Activated CD4-positive, CD25-positive, alpha-beta regulatory T cell treated with anti-CD3 and anti-CD28 coated beads, Interleukin-2, amount 50 U/mL, for 24 hours (primary cell): ENCODE results near the gene GAREM1.
"Not testable (repeated sequence)": the region's sequence is repeated elsewhere in the genome, so short reads cannot be mapped to it uniquely, and the experiment has no call there.

Experiments used
- ATAC-seq, 2 donors: fragments of 150-1000 bp; cut with Tn5 transposase; one replicate each; pipeline ENCODE4 v1.10.0; 2021; ENCODE audit warnings: mild to moderate bottlenecking in 1 of 2, moderate library complexity in 1 of 2

Gene GAREM1

DNA sequence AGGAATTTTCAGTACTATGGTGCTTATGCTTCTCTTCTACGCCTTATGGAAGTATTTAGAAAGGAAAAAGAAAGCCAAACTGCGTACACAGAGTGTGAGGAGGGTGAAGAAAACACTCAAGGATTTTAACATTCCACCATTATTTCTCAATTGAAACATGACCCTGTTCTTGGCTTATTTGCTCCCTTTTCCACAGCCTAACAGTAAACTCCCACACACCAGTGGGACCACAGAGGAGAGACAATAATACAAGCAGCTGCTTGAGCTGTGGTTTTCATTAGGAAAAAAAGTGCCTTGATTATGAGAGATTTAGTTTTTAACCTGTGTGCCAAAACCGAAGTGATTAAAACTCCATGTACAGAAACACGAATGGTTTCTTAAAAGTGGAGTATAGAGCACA, 146.5 kb downstream of the GAREM1 start:
- ATAC-seq: no peak

DNA sequence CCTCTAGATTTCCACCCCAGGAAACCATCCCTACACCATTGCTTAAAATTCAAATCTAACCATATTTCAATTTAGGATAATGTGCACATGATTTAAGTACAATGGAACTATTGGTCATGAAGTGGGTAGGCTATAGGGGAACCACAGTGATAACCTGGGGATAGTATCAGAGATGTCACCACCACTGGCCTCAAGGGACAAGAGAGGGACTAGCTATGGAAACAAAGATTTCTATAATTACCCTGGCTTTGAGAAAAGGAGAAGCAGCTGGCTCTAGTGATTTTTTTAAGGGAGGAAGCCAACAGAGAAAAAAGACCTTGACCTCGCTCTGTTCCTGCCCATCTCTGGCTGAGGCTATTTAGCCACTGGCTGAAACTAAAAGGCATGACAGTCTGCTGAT, 148.9 kb downstream of the GAREM1 start:
- no peak for ATAC-seq

DNA sequence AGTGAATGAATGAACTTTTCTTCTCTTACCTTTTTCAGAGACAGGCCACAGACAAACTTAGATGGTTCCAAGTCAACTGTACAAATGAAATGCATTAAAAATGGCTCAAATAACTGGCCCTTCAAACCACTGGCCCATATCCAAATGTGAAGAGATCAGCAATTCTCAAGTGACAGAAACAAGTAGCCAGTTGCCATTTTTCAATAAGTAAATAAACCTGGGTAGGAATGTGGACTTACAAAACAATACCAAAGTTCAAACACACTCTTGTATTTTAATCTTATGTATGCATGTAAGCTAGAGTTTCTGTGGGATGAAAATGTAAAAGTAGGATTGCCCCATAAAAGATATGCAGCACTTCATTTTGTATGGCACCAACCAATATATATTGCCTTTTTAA, 151.6 kb downstream of the GAREM1 start:
- no peak for ATAC-seq

DNA sequence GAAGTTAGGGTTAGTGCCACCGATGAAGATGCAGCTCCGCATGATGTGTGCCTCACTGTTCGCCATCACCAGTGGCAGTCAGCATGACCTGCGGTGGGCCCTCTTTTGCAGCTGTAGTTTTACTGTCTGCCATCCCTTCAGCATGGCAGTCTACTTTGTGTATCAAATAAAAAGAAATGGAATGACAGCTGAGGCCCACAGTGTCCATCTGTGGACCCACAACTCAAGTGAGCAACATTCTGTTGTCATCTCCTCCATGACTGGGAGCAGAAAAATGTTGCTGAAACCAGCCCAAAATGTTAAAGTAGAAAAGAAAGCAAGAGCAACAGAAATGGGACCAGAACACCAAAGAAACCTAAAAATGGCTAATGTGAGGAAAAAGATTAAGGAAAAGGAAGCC, 152.1 kb downstream of the GAREM1 start:
- ATAC-seq: no peak

DNA sequence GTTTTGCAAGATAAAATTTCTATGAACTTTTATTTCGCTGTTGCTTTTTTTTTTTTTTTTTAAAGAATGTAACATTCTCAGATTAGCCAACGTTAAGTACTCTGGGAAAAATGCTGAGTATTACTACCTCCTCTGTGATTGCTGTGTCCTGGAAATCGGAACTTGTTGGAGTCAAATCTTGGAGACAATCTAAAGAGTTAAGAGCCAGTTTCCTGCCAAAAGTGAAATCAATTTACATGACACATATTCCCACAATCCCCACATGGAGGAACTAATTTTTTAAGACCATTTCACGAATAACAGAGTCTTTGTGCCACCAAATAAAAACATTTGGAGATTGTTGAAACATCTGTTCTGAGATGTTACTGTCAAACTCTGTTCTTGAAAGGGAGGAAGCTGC, 153.0 kb downstream of the GAREM1 start:
- no peak for ATAC-seq

DNA sequence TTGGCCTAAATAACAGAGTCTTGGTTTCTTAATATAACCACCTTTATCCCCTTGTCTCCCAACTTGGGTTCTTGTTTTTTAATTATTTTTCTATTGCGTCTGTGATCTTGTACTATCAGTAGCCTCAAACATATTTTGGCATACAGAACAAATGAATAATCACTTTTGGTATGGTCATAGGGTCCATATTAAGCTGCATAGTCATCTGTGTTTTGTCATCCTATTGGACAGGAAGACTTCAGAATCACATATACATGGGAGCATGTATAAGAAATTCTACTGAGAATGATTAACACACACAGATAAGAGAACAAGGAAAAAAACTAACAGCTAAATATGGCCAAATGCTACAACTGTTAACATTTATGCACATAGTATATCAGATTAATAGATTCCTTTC, 154.8 kb downstream of the GAREM1 start:
- ATAC-seq: no peak

DNA sequence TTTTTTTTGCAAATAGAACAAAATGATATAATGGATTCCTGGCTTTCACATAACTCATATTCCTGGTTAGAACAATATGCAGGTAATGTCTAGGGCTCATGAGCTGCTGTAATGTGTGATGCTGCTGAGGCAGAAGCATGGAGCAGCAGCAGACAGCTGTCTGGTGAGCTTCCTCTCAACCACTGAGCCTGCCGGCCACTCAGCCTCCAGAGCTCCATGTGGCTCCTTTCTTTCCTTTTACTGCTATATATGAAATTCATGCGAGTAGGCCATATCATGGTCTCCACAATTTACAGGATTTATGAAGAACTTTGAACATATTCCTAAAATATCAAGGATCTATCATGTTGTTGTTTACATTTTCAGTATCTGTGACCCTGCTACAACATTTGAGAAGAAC, 159.9 kb downstream of the GAREM1 start:
- ATAC-seq: no peak

DNA sequence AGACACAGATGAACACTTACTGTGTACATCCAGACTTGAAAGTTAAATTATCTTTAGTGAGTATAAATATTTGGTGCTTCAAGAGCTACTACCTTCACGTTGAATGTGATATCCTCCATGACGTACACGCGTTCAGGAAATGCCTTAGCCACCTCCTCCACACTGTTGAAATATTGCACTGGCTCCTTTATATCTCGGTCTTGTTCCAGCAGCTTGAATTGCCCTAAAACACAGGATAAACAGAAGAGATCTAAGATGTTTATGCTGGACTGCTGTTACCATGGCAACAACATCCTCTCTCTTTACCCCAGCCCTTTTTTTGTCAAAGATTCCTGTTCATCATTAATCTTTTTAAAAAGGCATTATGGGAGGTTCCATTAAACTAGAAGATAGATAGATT, 160.6 kb downstream of the GAREM1 start:
- no peak for ATAC-seq

DNA sequence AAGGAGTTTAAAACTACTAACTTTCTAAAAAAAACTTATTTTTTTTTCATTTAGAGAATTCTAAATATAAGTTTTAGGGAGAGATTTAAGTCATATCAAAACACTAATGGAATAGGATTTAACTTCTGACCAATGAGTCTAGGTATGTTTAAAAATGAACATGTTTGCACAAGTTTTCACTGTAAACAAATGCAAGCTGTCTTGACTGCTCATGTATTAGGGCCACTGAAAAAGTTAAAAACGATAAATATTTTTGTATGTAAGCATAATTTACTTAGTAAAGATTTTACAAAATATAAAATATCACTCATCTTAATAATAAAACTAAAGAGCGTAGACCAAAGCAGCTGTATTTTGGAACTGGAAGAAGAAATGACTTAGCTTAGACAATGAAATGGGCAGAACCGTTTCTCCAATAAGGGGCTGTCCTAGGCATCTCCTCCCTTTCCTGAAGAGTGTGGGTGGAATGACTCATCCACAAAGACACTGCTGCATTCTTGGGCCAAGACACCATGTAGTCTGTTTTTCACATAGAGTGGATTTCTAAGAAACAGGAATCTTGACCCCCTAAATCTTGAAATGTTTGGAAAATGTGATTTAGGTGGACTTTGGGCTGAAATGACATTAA, 162.1 kb downstream of the GAREM1 start:
- ATAC-seq: no peak

DNA sequence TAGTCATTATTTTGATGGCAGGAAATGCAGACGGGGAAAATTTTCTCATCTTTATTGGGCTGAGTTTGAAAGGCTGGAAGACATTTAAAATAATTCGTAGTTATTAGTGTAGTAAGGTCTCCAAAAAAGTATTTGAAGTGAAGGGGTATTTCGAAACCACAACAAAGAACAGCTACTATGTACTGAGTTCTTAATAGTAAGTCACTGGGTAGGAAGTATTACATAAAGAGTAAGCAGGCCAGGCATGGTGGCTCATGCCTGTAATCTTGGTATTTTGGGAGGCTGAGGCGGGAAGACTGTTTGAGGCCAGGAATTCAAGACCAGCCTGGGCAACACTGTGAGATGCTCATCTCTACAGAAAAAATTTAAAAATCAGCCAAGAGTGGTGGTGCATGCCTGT, 167.3 kb downstream of the GAREM1 start:
- no peak for ATAC-seq

DNA sequence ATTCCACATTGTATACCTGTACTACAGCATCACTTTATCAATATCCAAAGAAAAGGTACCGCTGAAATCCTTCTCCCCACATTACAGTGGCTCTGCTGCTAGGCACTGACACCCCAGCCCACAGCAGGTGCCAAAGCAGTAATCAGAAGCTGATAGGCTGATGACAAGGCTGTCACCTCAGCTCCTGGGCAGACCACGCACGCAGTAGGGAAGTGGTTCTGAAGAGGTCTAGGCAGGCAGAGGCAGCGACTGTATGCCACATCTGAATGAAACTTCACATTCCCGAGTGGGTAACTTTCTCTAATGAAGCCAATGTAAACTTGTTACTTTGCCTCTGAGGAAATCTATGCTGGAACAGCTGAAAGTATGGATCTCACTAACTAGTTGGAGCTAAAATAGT, 167.9 kb downstream of the GAREM1 start:
- no peak for ATAC-seq

DNA sequence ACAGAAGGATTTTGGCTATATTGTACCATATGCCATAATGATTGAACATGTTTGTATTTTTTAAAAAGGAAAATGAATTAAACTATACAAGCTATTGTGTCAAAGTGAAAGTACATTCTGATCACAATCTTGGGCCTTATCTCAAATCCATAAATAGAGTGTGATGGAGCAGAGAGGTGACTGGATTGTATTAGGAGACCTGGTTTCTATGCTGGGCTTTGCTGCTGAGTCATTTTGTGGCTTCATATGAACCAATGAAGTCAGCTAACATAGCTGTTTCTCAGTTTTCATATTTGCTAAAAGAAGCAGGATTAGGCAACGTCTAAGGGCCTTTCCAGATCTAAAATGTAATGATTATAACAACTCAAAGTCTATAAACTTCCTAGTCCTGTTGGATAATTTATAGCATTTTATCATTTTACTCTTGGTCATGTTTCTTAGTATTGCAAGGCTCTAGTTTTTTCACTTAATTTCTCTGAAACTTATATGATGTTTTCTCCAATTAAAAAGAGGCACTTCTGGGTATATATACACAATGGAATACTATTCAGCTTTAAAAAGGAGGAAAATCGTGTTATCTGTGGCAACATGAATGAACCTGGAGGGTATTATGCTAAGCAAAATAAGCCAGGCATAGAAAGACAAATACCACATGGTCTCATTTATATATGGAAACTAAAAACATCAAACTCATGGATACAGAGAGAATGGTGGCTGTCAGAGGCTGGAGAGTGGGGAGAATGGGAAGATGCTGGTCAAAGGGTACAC, 168.5 kb downstream of the GAREM1 start:
- no peak for ATAC-seq

DNA sequence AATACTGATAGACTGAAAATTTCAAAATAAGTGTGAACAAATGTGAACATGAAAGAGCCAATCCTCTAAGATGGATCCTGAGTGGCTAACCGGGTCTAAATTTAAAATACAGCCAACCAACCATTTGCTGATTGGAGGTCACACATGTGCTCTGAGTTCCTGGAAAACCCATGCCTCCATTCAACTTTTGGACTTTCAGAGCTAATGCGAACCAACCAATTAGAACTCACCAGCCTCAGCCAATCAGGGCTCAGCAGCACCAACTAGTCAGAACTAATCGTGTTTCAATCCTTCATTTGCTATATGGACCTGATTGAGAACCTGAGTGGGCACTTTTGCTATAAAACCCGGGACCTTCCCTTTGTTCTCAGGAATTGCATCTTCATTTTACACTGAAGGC, 169.3 kb downstream of the GAREM1 start:
- no peak for ATAC-seq

DNA sequence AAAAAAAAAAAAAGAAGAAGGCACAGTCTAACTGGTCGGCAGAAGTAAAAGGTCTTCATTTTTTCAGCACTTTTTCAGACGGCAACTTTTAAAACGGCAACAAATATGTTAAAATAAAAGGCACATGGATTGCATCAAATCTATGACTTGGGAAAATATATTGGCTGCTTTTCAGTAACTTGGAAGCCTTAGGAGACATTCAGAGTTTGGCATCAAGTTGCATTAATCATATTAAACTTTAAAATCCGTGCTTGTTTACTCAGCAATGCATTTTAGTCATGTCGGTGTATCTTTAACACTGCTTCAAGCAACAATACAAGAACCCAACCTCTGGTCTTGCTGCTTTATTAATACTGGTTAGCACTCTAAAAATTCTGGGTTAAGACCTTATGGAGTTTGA, 169.8 kb downstream of the GAREM1 start:
- no peak for ATAC-seq

DNA sequence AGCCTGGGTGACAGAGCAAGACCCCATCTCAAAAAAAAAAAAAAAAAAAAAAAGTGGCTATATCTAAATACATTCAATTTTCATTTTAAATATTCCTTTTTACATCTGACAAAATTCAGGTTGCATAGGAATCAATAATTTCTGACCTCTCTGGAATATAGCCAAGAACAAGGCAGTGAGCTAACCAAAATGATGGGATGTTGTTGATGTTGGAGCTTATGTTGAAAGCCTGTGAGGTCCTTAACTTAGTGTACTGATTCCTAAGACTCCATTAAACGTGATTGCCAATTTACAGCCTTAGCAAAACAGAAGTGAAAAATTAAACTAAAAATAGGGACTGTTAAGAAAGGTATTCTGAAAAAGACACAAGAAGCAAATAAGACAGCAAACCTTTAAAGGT, 171.2 kb downstream of the GAREM1 start:
- no peak for ATAC-seq

DNA sequence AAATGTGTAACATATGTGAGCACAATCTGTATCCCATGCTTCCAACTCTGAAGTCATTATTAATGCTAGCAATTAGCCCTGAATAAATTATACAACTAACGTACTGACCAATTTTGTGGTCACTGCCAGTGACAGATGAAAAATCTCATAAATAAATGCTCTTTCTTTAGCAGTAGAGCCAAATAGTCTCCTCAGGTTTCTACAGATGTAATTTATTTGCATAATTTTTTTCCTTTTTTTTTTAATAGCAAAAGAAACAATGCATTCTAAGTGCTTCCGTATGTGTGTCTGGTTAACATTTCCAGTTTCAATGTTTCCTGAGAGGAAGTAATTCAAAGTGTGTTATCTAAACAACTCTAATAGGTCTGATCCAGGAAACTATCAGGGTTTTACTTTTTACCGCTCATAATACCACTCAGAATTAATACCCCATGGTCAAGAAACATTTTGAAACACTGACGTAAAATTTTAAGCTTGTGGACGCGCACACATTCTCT, 172.5 kb downstream of the GAREM1 start:
- ATAC-seq: no peak

DNA sequence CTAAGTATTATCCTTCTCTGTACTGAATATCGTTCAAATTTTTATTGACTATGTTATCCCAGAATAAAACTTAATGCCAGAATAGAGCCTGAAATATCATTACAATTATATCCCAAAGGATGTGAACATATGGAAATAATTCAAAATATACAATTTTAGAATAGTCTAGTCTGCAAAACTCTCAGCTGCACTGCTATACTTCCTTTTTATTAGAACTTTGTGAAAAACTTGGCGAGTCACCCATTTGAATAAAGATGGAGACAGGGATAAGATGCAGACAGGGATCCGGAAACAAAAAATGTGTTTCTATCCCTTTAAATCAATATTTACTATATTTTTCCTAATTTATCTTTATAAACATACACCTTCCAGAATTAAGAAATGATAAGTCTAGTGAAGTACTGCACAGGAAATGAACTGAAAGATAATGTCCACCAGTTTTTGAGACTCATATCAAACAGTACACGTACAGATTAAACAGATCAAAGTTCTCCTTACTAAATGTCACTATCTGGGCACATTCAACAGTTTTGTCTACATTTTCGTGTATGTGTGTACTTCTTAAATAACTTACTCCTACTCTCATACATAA, 173.0 kb downstream of the GAREM1 start:
- ATAC-seq: no peak

DNA sequence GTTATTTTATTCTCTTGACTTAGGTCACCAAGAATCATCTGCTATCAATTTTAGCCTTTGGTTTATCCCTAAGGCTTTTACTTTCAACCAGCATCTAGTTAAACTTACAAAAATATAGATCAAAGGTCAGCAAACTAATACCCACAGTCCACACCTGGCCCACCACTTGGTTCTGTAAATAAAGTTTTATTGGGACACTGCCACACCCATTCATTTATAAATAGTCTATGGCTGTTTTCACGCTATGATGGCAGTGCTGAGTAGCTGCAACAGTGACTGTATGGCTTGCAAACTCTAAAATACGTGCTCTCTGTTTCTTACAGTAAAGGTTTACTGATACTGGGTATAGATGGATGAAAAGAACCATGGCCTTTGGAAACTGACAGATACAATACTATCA, 173.8 kb downstream of the GAREM1 start:
- ATAC-seq: no peak

DNA sequence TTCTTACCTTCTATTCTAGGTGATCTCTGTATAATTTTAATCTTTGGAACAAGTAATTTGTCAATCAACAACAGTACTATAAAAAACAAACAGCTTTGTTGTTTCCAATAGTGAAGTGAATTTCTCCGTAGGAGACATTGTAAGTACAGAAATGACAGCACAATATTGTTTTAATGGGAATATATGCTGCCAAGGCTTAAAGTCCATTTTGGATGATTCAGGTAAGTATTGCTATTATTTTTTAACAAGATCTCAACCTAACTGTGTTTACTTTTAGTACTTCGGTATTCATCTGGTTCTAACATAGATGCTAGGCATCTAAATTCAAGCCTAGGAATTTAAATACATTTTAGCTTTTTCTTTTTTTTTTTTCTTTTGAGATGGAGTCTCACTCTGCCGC, 175.1 kb downstream of the GAREM1 start:
- ATAC-seq: no peak

DNA sequence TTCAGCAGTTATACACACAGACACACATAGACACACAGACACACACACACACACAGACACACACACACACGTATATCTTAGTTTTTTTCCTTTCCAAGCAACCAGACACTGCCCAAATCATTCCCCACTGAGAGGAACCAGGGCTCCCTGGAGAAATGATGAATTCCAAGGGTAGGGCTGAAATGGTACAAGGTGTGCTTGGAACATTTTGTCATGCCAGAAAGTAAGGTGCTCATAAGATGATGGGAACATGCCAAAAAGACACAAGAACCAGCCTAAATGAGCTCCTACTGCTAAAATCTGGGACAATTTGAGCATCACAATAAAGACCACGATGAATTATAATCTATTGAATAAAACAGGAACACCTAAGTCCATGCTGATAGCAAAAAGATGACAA, 177.6 kb downstream of the GAREM1 start:
- ATAC-seq: no peak

DNA sequence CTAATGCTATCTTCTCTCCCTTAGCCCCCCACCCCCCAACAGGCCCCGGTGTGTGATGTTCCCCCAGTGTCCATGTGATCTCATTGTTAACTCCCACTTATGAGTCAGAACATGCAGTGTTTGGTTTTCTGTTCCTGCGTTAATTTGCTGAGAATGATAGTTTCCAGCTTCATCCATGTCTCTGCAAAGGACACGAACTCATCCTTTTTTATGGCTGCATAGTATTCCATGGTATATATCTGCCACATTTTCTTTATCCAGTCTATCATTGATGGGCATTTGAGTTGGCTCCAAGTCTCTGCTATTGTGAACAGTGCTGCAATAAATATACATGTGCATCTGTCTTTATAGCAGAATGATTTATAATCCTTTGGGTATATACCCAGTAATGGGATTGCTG, 179.1 kb downstream of the GAREM1 start:
- ATAC-seq: not testable (repeated sequence)

DNA sequence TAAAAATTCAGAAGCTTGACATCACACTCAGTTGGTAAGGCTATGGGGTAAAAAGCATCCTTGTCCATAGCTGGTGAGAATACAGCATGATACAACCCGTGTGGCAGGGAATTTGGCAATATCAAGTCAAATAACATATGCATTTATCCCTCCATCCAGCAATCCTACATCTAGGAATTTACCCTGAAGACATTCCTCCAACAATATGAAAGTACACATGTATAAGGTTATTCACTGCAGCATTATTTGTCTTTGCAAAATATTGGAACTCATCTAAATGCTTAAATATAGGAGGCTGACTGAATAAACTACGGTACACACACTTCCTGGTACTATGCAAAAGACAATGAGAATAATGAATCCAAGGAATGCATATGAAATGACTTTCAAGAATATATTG, 179.9 kb downstream of the GAREM1 start:
- no peak for ATAC-seq

DNA sequence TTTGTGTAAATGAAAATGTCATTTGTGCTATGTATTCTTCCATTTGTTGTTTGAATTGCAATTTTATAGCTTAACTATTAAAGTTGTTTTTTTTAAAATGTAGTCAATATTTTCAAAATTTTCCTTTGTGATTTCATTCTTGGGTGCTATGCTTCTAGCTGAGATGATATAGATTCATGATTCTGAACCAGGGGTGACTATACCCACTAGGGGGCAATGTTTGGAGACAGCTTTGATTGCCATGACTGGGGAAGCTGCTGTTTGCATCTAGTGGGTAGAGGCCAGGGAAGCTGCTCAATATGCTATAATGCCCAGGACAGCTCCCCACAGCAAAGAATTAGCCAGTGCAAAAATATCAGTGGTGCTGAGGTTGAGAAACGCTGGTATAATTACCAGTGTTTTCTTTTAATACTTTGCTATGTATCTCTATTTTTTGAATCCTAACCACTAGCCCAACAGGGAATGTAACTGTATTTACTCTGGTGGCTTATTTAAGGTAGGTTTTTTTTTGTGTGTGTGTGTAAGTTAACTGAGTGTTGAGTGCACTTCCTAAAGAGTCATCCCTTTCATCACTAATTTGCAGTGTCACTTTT, 181.1 kb downstream of the GAREM1 start:
- ATAC-seq: no peak

DNA sequence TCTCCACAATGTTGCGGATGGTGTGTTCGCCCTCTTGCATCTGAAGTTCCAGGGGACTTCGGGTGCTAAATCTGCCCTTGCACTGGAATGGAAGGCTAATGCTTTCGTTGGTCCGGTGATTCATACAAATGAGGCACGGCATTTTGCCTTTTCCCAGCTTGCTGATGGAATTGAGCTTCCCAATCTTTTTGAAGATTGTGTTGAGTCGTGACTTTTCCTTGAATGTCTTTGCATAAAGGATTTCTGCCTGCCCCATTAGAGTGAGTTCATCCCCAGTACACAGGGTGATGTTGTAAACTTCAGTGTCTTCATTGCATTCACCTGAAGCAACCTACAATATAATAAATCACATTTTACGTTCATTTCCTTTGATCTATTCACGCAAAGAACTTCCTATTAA, 182.8 kb downstream of the GAREM1 start:
- ATAC-seq: no peak
